ENCODE results near the gene HDDC3.

DNA sequence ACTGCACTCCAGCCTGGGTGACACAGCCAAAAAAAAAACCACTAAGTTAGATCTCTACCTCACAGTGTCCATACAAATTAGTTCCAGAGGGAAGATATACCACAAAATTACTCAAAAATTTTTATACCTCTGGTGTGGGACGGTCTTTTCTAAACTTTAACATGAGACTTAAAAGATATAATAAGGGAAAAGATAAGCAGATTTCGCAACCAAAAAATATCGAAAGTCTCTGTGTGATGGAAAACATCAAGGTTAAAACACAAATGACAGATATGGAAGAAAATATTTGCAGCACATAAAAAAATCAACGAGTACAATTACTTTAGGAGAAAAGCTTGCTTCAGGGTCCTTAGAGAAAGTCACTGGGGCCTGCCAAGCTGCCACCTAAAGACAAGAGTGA, 10.5 kb downstream of the HDDC3 start:
- TF ChIP-seq, protein P1, sequence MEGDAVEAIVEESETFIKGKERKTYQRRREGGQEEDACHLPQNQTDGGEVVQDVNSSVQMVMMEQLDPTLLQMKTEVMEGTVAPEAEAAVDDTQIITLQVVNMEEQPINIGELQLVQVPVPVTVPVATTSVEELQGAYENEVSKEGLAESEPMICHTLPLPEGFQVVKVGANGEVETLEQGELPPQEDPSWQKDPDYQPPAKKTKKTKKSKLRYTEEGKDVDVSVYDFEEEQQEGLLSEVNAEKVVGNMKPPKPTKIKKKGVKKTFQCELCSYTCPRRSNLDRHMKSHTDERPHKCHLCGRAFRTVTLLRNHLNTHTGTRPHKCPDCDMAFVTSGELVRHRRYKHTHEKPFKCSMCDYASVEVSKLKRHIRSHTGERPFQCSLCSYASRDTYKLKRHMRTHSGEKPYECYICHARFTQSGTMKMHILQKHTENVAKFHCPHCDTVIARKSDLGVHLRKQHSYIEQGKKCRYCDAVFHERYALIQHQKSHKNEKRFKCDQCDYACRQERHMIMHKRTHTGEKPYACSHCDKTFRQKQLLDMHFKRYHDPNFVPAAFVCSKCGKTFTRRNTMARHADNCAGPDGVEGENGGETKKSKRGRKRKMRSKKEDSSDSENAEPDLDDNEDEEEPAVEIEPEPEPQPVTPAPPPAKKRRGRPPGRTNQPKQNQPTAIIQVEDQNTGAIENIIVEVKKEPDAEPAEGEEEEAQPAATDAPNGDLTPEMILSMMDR (IDR thresholded peaks at IDR 0.05; ENCODE audit: extremely low read depth in 1 of 2, insufficient read depth in 1 of 2, low read depth in 1 of 2, low read length in 2 of 2): no peak
- TF ChIP-seq POLR2AphosphoS5 (IDR thresholded peaks at IDR 0.05; ENCODE audit: insufficient read depth, low read depth, low read length): no peak
